ENCODE measurements around the gene CLASP1.
"Not testable (repeated sequence)": the region's sequence is repeated elsewhere in the genome, so short reads cannot be mapped to it uniquely, and the experiment has no call there.

Gene CLASP1

DNA sequence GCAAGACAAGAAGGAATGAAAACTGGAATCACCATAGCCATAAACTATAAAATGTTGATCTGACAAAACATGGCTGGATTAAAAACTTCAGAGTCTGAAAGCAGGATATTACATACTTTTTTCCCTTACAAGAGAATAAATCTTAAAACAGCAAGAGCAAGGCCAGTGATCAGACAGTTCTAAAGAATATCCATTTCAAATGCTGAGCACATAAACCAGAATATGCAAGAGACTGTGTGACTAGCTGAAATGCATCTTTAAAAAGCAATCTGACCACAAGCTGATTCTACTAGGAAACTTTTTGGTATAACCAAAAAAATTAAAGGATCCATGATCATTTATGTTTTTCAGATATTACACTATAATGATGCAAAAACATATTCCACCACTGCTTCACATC is 239.3 kb downstream of the CLASP1 start:
- FAIRE-seq = no peak

DNA sequence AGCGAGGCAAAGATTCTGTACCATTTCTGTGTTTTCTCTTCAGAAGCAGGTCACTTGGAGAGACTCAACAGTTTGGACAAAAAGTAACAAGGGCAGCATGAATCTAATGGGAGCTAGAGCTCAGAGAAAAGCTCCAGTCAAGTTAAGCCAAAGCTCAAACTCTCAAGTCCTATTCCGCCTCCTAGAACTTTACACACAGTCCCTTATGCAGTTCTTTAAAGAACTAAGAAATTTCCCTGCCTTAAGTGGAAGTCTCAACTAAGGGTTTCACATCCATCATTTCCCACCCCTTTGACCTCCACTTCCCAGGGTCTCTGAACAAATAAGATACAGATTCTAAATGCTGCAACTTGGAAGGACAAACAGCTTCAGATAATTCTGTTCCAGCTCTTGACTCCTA is 239.9 kb downstream of the CLASP1 start:
- FAIRE-seq = no peak

DNA sequence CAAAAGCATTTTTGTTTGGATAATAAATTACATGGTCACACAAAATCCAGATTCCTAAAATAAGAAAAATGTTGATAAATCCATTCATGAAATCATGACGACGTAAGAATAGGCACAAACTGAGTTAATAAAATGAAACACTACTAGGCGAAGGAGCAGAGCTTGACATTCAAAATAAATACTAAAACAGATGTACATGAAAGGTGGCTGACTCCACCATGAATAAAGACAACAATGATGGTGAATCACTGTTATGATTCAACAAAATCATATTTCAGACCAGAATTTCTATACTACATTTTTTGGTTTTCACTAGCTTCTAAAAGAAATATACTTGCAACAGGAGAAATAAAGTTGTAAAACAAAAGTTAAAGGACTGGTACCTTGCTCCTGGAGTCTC is 240.6 kb downstream of the CLASP1 start:
- no peak for FAIRE-seq

GRCh38 chr2:121405233-121405632 is 244.0 kb downstream of the CLASP1 start:
- FAIRE-seq = no peak

GRCh38 chr2:121400201-121400600 is 249.1 kb downstream of the CLASP1 start:
- FAIRE-seq = no peak

- FAIRE-seq = no peak
These were observed 250.4 kb downstream of the CLASP1 start for GRCh38 chr2:121398853-121399252.

- FAIRE-seq = no peak
These were observed 259.1 kb downstream of the CLASP1 start for GRCh38 chr2:121390082-121390692.

- FAIRE-seq = no peak
These were observed 260.9 kb downstream of the CLASP1 start for GRCh38 chr2:121388371-121388770.

DNA sequence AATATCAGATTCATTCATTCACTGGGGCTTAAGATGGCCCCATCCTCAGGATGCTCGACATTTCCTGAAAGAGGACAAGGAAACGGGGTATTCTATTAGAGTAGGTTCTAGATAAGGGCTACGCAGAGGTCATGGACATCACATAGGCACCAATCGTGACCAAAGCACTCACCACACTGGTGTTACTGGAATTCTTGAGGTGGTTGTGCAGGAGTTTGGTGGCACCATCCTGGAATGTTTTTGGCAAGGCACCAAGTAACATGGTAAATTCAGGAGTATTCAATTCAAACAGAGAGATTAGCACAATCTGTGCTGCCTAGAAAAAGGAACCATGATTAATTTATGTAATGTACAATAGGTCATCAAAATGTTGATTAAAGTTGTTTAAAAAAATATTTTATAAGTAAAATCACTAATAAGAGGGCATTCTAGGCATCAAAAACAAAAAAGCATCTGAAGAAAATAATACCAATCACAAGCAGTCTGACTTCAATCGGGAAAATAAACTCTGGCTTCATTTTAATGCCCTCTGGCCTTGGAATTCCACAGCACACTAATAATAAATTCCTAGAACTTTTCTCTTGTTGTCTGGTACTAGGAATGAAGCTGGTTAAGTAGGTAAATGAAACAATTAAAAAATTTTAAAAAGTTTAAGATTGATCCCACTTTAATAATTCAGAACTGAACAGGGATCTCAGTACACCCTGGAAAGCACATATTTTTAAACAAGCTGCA is 261.5 kb downstream of the CLASP1 start:
- FAIRE-seq = no peak

- FAIRE-seq = no peak
These were observed 262.6 kb downstream of the CLASP1 start for GRCh38 chr2:121386707-121387106.

- FAIRE-seq = no peak
These were observed 263.2 kb downstream of the CLASP1 start for GRCh38 chr2:121386102-121386501.

GRCh38 chr2:121382744-121383143 is 266.5 kb downstream of the CLASP1 start:
- no peak for FAIRE-seq

DNA sequence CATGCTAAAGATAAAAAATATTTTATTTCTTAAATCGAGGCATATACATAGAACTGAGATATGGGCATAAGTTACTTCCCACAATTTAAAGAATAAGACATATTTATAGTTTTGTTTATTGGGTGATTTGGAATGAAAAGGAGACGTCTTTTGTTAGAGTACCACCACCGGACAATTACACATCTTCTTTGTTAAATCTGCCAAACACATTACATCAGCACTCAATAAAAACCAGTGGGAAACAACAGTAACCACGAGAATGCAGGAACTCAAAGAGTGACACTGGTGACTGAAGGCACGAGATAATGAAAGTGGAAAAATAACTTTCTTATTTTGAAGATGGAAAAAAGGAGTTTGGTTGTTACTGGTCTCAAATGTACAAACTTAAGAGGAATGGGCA is 271.6 kb downstream of the CLASP1 start:
- no peak for FAIRE-seq

- no peak for FAIRE-seq
These were observed 272.6 kb downstream of the CLASP1 start for GRCh38 chr2:121376535-121377250.

GRCh38 chr2:121375621-121376159 is 273.6 kb downstream of the CLASP1 start:
- no peak for FAIRE-seq

DNA sequence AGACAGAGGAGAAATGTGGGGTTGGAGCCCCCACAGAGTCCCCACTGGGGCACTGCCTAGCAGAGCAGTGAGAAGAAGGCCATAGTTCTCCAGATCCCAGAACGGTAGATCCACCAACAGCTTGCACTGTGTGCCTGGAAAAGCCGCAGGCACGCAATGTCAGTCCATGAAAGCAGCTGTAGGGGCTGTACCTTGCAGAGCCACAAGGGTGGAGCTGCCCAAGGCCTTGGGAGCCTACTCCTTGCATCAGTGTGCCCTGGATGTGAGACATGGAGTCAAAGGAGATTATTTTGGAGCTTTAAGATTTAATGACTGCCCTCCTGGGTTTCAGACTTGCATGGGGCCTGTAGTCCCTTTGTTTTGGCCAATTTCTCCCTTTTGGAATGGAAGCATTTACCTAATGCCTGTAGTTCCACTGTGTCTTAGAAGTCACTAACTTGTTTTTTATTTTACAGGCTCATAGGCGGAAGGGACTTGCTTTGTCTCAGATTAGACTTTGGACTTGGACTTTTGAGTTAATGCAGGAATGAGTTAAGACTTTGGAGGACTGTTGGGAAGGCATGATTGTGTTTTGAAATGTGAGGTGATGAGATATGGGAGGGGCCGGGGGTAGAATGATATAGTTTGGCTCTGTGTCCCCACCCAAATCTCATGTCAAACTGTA is 274.7 kb downstream of the CLASP1 start:
- FAIRE-seq = not testable (repeated sequence)

GRCh38 chr2:121372721-121373353 is 276.4 kb downstream of the CLASP1 start:
- FAIRE-seq = no peak

DNA sequence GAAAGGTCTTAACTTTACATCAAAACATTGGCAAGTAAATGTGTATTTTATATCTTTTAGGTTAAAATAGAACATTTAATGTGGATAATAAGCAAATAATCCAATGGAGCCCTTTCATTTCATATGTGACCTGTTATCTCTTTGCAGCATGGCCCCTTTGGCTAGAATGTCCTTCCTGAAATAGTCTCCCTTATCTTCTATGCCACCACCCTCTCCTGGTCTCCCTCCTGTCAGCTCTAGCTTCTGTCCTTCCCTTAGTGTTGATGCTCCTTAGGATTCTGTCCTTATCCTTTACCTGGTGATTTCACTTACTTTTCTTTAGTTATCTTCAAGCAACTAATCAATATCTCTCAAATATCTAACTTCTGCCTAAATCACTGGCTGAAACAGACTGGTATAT is 277.2 kb downstream of the CLASP1 start:
- FAIRE-seq = no peak

- FAIRE-seq = no peak
These were observed 280.4 kb downstream of the CLASP1 start for GRCh38 chr2:121368836-121369235.

DNA sequence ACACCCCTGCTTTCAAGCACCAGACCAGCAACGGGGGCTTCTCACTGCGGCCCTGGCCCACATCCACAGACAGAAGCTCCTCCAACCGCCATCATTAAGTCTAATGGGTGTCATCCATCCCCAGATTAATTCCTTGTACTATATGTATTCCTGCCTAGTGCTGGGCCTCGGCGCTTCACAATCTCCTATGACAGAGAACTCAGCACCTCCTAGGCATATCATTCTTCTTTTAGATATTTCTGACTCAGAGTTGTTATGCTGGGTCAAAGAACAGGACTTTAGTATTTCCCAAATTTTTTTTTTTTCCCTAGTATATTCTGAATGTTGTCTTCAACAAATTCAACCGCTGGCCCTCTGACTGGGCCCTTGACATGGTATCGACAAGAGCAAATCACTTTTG is 281.1 kb downstream of the CLASP1 start:
- no peak for FAIRE-seq

DNA sequence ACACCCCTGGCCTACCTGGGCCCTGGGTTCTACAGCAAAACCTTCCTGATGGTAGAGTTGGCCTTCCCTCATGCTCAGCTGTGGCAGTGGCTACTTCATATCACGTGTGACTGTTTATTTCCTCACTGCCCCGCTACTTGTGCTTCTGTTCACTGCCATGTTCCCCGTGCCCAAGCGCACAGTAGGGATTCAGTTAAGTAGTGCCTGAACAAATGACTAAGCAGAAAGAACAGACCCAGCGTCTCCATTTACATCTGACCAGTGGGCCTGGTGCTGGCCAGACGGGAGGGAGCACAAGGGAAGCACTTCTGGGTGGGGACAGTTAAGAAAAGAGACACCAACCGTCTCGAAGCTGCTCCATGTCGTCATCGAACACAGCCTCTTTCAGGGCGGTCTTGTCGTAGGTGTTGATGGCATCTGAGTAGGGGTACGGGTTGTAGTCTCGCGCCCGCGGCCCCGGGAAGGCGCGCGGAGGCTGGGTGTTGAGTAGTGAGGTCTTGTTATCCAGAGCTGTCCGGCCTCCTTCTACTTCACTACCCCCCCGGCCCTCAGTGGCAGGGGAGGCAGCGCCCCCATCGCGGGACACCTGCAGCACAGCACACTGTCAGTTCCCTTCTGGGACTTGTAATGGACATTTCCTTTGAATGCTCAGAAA is 281.9 kb downstream of the CLASP1 start:
- no peak for FAIRE-seq

DNA sequence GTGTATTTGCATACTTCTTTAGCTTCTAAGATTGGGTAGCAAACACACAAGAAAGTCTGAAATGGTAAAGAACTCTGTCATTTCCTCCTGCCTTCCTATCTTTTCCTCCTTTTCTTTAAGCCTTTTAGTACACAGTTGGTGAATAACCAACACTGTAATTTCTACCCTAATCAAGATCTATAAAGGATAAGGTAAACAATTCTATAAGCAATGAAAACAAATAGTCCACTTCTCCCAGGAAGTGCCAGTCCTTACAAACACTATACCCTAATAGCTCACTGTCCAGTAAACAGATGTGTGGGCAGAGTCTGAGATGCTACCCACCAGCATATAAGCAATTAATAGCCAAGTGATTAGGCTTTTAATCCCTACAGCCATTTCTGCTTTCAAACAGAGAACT is 283.2 kb downstream of the CLASP1 start:
- no peak for FAIRE-seq
